SU-DHL-6 (cell line): Measurements from ENCODE around the gene HIVEP2.
A peak's percentile ranks its signal among the peaks of the same experiment; 100 is the strongest.

Experiments used
- H2AFZ ChIP-seq: fragments of 200-600 bp; sonication (generic); 2 replicates; pipeline ENCODE4 v1.6.1; 2014; ENCODE audit warnings: low read depth, mild to moderate bottlenecking, moderate library complexity, mixed read lengths, antibody characterized with exemption, low read length; ENCODE audit not compliant: severe bottlenecking
- H3F3A ChIP-seq: fragments of 200-600 bp; shearing (Covaris generic); 2 replicates; pipeline ENCODE4 v1.6.0; 2016; ENCODE audit warnings: antibody characterized with exemption, mild to moderate bottlenecking; ENCODE audit not compliant: insufficient read depth
- H3K27ac ChIP-seq: fragments of 200-600 bp; sonication (generic); 2 replicates; pipeline ENCODE4 v1.5.1; 2016; ENCODE audit warnings: low read depth, mild to moderate bottlenecking, low read length, moderate library complexity, mixed read lengths
- H3K27me3 ChIP-seq: fragments of 200-600 bp; sonication (generic), shearing (Covaris generic); 2 replicates; pipeline ENCODE4 v1.6.0; 2014; ENCODE audit warnings: mild to moderate bottlenecking, low read length
- H3K36me3 ChIP-seq: fragments of 200-600 bp; sonication (generic); 2 replicates; pipeline ENCODE4 v1.6.1; 2014; ENCODE audit warnings: mild to moderate bottlenecking, low read length, mixed read lengths
- H3K4me2 ChIP-seq: fragments of 300-600, 200-600 bp; shearing (Covaris generic), sonication (generic); 2 replicates; pipeline ENCODE4 v1.6.0; 2014; ENCODE audit warnings: low read length, low read depth, mild to moderate bottlenecking; ENCODE audit not compliant: poor library complexity, severe bottlenecking
- H3K4me3 ChIP-seq: fragments of 200-600 bp; sonication (generic); 2 replicates; pipeline ENCODE4 v1.5.1; 2014; ENCODE audit warnings: antibody characterized with exemption, low read length, mild to moderate bottlenecking, mixed read lengths; ENCODE audit not compliant: insufficient read depth, poor library complexity, severe bottlenecking
- H3K79me2 ChIP-seq: fragments of 200-600 bp; sonication (generic); 2 replicates; pipeline ENCODE4 v1.6.1; 2014; ENCODE audit warnings: mild to moderate bottlenecking, low read length, moderate library complexity; ENCODE audit not compliant: insufficient read depth
- H3K9ac ChIP-seq: fragments of 200-600 bp; sonication (generic); 2 replicates; pipeline ENCODE4 v1.7.0; 2014; ENCODE audit warnings: mild to moderate bottlenecking, low read length
- H3K9me2 ChIP-seq: fragments of 200-600 bp; sonication (generic); replicated peaks from 2 replicates; pipeline ENCODE4 v1.6.1; 2014; ENCODE audit warnings: low read length; ENCODE audit not compliant: insufficient read depth
- H3K9me3 ChIP-seq: fragments of 200-600 bp; sonication (generic); 2 replicates; pipeline ENCODE4 v1.6.1; 2014; ENCODE audit warnings: low read length, mixed read lengths; ENCODE audit not compliant: insufficient read depth
- H4K20me1 ChIP-seq: fragments of 200-600 bp; sonication (generic); 2 replicates; pipeline ENCODE4 v1.6.1; 2014; ENCODE audit warnings: low read depth, mild to moderate bottlenecking, antibody characterized with exemption, low read length, moderate library complexity, mixed read lengths
- CTCF ChIP-seq: fragments of 200-600 bp; sonication (generic); IDR thresholded peaks from one replicate; pipeline ENCODE4 v1.5.1; 2017; ENCODE audit warnings: antibody characterized with exemption, mild to moderate bottlenecking, low read length, moderate library complexity; ENCODE audit not compliant: insufficient read depth, poor library complexity, severe bottlenecking
- EZH2phosphoT487 ChIP-seq: fragments of 200-600 bp; sonication (generic), shearing (Covaris generic); conservative IDR thresholded peaks from 2 replicates; pipeline ENCODE4 v1.6.1; 2018; ENCODE audit warnings: mild to moderate bottlenecking, antibody characterized with exemption, low read length, moderate library complexity, mixed read lengths

HIVEP2 gene

GRCh38 chr6:142911430-142911829, 33.5 kb downstream of the HIVEP2 start:
- Histone ChIP-seq H3K9me2 (no peaks in the 10 kb centered on the region), H3K27ac (no peak overlapping the region), H2AFZ (no peak overlapping the region), H3F3A (peaks cover 6% of the 10 kb centered on the region; the same call in 1 of the 2 replicates), H3K27me3 (no peaks in the 10 kb centered on the region), H3K4me2 (no peak overlapping the region), H3K36me3 (no peaks in the 10 kb centered on the region), H3K79me2 (no peaks in the 10 kb centered on the region), H3K9me3 (no peaks in the 10 kb centered on the region), H4K20me1 (no peaks in the 10 kb centered on the region), H3K4me3 (no peak overlapping the region), H3K9ac (no peak overlapping the region)
- no peak for TF ChIP-seq CTCF
- TF ChIP-seq EZH2phosphoT487 = no peak

GRCh38 chr6:142909686-142910085, 35.3 kb downstream of the HIVEP2 start:
- Histone ChIP-seq H3K79me2 (no peaks in the 10 kb centered on the region), H3K36me3 (no peaks in the 10 kb centered on the region)
- TF ChIP-seq EZH2phosphoT487 (no peak), CTCF (no peak)

GRCh38 chr6:142908235-142908634, 36.7 kb downstream of the HIVEP2 start:
- Histone ChIP-seq H3K27ac (no peak overlapping the region), H3K27me3 (no peaks in the 10 kb centered on the region), H3K79me2 (no peaks in the 10 kb centered on the region), H3K9me2 (no peaks in the 10 kb centered on the region), H3K36me3 (no peaks in the 10 kb centered on the region), H3K9ac (no peak overlapping the region), H3F3A (no peaks in the 10 kb centered on the region; the same call in 1 of the 2 replicates), H3K4me2 (no peak overlapping the region), H3K9me3 (no peaks in the 10 kb centered on the region), H2AFZ (no peak overlapping the region), H4K20me1 (no peaks in the 10 kb centered on the region), H3K4me3 (no peak overlapping the region)
- TF ChIP-seq EZH2phosphoT487 (no peak), CTCF (no peak)

More at GRCh38 chr6:142909686-142910085, 35.3 kb downstream of the HIVEP2 start:
- no peaks in the 10 kb centered on the region for H3K9me3 ChIP-seq
- no peaks in the 10 kb centered on the region for H3K27me3 ChIP-seq
- no peak overlapping the region for H3K9ac ChIP-seq
- no peak overlapping the region for H3K4me3 ChIP-seq
- H2AFZ ChIP-seq = no peak overlapping the region
- H4K20me1 ChIP-seq = no peaks in the 10 kb centered on the region
- H3K9me2 ChIP-seq = no peaks in the 10 kb centered on the region
- no peak overlapping the region for H3K4me2 ChIP-seq
- H3K27ac ChIP-seq = no peak overlapping the region
- peaks cover 6% of the 10 kb centered on the region; the same call in 1 of the 2 replicates for H3F3A ChIP-seq

GRCh38 chr6:142907544-142907943, 37.4 kb downstream of the HIVEP2 start:
- no peaks in the 10 kb centered on the region; the same call in 1 of the 2 replicates for H3F3A ChIP-seq
- no peaks in the 10 kb centered on the region for H3K9me2 ChIP-seq
- H3K9me3 ChIP-seq = no peaks in the 10 kb centered on the region
- no peak overlapping the region for H3K27ac ChIP-seq
- H3K27me3 ChIP-seq = no peaks in the 10 kb centered on the region
- no peaks in the 10 kb centered on the region for H3K36me3 ChIP-seq
- TF ChIP-seq CTCF = no peak
- TF ChIP-seq EZH2phosphoT487 = no peak
- H3K9ac ChIP-seq = no peak overlapping the region
- no peaks in the 10 kb centered on the region for H3K79me2 ChIP-seq
- H4K20me1 ChIP-seq = no peaks in the 10 kb centered on the region
- H3K4me3 ChIP-seq = no peak overlapping the region
- no peak overlapping the region for H2AFZ ChIP-seq
- peak overlapping the region; percentile 4 for H3K4me2 ChIP-seq
